Measurements from ENCODE around the gene MED22.

GRCh38 chr9:133355881-133356357, 8.0 kb upstream of the MED22 start:
- TF ChIP-seq, protein P1, sequence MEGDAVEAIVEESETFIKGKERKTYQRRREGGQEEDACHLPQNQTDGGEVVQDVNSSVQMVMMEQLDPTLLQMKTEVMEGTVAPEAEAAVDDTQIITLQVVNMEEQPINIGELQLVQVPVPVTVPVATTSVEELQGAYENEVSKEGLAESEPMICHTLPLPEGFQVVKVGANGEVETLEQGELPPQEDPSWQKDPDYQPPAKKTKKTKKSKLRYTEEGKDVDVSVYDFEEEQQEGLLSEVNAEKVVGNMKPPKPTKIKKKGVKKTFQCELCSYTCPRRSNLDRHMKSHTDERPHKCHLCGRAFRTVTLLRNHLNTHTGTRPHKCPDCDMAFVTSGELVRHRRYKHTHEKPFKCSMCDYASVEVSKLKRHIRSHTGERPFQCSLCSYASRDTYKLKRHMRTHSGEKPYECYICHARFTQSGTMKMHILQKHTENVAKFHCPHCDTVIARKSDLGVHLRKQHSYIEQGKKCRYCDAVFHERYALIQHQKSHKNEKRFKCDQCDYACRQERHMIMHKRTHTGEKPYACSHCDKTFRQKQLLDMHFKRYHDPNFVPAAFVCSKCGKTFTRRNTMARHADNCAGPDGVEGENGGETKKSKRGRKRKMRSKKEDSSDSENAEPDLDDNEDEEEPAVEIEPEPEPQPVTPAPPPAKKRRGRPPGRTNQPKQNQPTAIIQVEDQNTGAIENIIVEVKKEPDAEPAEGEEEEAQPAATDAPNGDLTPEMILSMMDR (conservative IDR thresholded peaks at IDR 0.05; ENCODE audit: low read depth in 2 of 2), result no peak
- TF ChIP-seq EZH2 (IDR thresholded peaks at IDR 0.05; ENCODE audit: low read depth, unreplicated experiment) (no peak), EZH2phosphoT487 (IDR thresholded peaks at IDR 0.05; ENCODE audit: unreplicated experiment) (no peak), ZNF462 (CRISPR knock-in tag; IDR thresholded peaks at IDR 0.05) (no peak), CREB1 (CRISPR knock-in tag; IDR thresholded peaks at IDR 0.05; ENCODE audit: low read depth) (no peak), POLR2AphosphoS5 (IDR thresholded peaks at IDR 0.05; ENCODE audit: low read depth) (no peak), JUNB (IDR thresholded peaks at IDR 0.05; ENCODE audit: unreplicated experiment) (no peak), NANOG (IDR thresholded peaks at IDR 0.05; ENCODE audit: borderline replicate concordance) (no peak), ETS1 (IDR thresholded peaks at IDR 0.05) (no peak), STAT1 (IDR thresholded peaks at IDR 0.05; ENCODE audit: unreplicated experiment) (no peak)
- TF ChIP-seq, protein P2, sequence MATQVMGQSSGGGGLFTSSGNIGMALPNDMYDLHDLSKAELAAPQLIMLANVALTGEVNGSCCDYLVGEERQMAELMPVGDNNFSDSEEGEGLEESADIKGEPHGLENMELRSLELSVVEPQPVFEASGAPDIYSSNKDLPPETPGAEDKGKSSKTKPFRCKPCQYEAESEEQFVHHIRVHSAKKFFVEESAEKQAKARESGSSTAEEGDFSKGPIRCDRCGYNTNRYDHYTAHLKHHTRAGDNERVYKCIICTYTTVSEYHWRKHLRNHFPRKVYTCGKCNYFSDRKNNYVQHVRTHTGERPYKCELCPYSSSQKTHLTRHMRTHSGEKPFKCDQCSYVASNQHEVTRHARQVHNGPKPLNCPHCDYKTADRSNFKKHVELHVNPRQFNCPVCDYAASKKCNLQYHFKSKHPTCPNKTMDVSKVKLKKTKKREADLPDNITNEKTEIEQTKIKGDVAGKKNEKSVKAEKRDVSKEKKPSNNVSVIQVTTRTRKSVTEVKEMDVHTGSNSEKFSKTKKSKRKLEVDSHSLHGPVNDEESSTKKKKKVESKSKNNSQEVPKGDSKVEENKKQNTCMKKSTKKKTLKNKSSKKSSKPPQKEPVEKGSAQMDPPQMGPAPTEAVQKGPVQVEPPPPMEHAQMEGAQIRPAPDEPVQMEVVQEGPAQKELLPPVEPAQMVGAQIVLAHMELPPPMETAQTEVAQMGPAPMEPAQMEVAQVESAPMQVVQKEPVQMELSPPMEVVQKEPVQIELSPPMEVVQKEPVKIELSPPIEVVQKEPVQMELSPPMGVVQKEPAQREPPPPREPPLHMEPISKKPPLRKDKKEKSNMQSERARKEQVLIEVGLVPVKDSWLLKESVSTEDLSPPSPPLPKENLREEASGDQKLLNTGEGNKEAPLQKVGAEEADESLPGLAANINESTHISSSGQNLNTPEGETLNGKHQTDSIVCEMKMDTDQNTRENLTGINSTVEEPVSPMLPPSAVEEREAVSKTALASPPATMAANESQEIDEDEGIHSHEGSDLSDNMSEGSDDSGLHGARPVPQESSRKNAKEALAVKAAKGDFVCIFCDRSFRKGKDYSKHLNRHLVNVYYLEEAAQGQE (IDR thresholded peaks at IDR 0.05; ENCODE audit: unreplicated experiment), result no peak
